Body of pancreas (tissue), 4 donors: ENCODE data around the gene ASB18.

Experiments
- POLR2A ChIP-seq, 3 donors: fragments of 450-650 bp; IDR thresholded peaks; one replicate each; pipeline ENCODE4 v1.6.1; 2016; ENCODE audit warnings: antibody characterized with exemption in 3 of 3, mild to moderate bottlenecking in 2 of 3
- TF ChIP-seq, protein P1 (sequence below), 7 experiments: fragments of 450-650 bp in 4 of 7; fragments of 200-600 bp in 3 of 7; sonication (generic) in 3 of 7; IDR thresholded peaks; one replicate each; pipeline ENCODE4 v1.5.1; 2016 to 2019; ENCODE audit warnings: antibody characterized with exemption in 7 of 7

DNA sequence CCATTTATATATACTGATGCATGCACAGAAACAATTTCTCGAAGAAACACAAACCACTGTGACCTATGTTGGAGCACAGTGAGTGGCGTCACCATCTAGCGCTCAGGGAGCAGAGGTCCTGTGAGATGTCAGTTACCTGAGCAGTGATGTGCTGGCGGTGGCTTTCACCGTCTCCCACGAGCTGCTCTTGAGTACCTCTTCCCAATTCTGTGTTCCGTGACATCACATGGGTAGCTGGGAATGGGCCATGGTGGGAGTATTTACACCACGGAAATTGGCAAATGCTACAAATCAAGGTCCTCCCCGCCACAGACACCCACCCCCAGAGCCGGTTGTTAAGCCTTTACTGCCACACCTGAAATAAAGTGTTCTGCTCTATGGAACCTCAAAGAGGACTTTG, 120.4 kb downstream of the ASB18 start:
- TF ChIP-seq, protein P1, sequence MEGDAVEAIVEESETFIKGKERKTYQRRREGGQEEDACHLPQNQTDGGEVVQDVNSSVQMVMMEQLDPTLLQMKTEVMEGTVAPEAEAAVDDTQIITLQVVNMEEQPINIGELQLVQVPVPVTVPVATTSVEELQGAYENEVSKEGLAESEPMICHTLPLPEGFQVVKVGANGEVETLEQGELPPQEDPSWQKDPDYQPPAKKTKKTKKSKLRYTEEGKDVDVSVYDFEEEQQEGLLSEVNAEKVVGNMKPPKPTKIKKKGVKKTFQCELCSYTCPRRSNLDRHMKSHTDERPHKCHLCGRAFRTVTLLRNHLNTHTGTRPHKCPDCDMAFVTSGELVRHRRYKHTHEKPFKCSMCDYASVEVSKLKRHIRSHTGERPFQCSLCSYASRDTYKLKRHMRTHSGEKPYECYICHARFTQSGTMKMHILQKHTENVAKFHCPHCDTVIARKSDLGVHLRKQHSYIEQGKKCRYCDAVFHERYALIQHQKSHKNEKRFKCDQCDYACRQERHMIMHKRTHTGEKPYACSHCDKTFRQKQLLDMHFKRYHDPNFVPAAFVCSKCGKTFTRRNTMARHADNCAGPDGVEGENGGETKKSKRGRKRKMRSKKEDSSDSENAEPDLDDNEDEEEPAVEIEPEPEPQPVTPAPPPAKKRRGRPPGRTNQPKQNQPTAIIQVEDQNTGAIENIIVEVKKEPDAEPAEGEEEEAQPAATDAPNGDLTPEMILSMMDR (IDR thresholded peaks at IDR 0.05) = no peak
- no peak for TF ChIP-seq POLR2A (IDR thresholded peaks at IDR 0.05)
